ENCODE results near the gene FAAP20.

DNA sequence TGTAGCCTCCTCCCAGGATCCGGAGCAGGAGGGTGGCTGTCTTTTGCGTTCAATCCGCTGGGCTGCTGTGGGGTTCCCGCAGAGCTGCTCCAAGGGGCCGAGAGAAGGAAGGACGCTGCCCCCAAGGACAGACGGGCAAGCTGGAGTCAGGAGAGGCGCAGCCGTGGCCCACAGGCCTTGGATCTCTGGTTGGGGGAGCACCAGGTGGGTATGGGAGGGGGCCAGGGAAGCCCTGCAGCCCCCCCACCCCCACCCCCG, 17.6 kb upstream of the FAAP20 start:
- TF ChIP-seq EZH2 (IDR thresholded peaks at IDR 0.05; ENCODE audit: low read depth, unreplicated experiment) (no peak), POLR2AphosphoS5 (IDR thresholded peaks at IDR 0.05; ENCODE audit: low read depth) (no peak), STAT1 (IDR thresholded peaks at IDR 0.05; ENCODE audit: unreplicated experiment) (no peak), JUNB (IDR thresholded peaks at IDR 0.05; ENCODE audit: unreplicated experiment) (no peak), CREB1 (CRISPR knock-in tag; IDR thresholded peaks at IDR 0.05; ENCODE audit: low read depth) (no peak)
- TF ChIP-seq, protein P1, sequence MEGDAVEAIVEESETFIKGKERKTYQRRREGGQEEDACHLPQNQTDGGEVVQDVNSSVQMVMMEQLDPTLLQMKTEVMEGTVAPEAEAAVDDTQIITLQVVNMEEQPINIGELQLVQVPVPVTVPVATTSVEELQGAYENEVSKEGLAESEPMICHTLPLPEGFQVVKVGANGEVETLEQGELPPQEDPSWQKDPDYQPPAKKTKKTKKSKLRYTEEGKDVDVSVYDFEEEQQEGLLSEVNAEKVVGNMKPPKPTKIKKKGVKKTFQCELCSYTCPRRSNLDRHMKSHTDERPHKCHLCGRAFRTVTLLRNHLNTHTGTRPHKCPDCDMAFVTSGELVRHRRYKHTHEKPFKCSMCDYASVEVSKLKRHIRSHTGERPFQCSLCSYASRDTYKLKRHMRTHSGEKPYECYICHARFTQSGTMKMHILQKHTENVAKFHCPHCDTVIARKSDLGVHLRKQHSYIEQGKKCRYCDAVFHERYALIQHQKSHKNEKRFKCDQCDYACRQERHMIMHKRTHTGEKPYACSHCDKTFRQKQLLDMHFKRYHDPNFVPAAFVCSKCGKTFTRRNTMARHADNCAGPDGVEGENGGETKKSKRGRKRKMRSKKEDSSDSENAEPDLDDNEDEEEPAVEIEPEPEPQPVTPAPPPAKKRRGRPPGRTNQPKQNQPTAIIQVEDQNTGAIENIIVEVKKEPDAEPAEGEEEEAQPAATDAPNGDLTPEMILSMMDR (conservative IDR thresholded peaks at IDR 0.05; ENCODE audit: low read depth in 2 of 2), result no peak
- TF ChIP-seq, protein P2, sequence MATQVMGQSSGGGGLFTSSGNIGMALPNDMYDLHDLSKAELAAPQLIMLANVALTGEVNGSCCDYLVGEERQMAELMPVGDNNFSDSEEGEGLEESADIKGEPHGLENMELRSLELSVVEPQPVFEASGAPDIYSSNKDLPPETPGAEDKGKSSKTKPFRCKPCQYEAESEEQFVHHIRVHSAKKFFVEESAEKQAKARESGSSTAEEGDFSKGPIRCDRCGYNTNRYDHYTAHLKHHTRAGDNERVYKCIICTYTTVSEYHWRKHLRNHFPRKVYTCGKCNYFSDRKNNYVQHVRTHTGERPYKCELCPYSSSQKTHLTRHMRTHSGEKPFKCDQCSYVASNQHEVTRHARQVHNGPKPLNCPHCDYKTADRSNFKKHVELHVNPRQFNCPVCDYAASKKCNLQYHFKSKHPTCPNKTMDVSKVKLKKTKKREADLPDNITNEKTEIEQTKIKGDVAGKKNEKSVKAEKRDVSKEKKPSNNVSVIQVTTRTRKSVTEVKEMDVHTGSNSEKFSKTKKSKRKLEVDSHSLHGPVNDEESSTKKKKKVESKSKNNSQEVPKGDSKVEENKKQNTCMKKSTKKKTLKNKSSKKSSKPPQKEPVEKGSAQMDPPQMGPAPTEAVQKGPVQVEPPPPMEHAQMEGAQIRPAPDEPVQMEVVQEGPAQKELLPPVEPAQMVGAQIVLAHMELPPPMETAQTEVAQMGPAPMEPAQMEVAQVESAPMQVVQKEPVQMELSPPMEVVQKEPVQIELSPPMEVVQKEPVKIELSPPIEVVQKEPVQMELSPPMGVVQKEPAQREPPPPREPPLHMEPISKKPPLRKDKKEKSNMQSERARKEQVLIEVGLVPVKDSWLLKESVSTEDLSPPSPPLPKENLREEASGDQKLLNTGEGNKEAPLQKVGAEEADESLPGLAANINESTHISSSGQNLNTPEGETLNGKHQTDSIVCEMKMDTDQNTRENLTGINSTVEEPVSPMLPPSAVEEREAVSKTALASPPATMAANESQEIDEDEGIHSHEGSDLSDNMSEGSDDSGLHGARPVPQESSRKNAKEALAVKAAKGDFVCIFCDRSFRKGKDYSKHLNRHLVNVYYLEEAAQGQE (IDR thresholded peaks at IDR 0.05; ENCODE audit: unreplicated experiment), result no peak
- TF ChIP-seq, protein P3, sequence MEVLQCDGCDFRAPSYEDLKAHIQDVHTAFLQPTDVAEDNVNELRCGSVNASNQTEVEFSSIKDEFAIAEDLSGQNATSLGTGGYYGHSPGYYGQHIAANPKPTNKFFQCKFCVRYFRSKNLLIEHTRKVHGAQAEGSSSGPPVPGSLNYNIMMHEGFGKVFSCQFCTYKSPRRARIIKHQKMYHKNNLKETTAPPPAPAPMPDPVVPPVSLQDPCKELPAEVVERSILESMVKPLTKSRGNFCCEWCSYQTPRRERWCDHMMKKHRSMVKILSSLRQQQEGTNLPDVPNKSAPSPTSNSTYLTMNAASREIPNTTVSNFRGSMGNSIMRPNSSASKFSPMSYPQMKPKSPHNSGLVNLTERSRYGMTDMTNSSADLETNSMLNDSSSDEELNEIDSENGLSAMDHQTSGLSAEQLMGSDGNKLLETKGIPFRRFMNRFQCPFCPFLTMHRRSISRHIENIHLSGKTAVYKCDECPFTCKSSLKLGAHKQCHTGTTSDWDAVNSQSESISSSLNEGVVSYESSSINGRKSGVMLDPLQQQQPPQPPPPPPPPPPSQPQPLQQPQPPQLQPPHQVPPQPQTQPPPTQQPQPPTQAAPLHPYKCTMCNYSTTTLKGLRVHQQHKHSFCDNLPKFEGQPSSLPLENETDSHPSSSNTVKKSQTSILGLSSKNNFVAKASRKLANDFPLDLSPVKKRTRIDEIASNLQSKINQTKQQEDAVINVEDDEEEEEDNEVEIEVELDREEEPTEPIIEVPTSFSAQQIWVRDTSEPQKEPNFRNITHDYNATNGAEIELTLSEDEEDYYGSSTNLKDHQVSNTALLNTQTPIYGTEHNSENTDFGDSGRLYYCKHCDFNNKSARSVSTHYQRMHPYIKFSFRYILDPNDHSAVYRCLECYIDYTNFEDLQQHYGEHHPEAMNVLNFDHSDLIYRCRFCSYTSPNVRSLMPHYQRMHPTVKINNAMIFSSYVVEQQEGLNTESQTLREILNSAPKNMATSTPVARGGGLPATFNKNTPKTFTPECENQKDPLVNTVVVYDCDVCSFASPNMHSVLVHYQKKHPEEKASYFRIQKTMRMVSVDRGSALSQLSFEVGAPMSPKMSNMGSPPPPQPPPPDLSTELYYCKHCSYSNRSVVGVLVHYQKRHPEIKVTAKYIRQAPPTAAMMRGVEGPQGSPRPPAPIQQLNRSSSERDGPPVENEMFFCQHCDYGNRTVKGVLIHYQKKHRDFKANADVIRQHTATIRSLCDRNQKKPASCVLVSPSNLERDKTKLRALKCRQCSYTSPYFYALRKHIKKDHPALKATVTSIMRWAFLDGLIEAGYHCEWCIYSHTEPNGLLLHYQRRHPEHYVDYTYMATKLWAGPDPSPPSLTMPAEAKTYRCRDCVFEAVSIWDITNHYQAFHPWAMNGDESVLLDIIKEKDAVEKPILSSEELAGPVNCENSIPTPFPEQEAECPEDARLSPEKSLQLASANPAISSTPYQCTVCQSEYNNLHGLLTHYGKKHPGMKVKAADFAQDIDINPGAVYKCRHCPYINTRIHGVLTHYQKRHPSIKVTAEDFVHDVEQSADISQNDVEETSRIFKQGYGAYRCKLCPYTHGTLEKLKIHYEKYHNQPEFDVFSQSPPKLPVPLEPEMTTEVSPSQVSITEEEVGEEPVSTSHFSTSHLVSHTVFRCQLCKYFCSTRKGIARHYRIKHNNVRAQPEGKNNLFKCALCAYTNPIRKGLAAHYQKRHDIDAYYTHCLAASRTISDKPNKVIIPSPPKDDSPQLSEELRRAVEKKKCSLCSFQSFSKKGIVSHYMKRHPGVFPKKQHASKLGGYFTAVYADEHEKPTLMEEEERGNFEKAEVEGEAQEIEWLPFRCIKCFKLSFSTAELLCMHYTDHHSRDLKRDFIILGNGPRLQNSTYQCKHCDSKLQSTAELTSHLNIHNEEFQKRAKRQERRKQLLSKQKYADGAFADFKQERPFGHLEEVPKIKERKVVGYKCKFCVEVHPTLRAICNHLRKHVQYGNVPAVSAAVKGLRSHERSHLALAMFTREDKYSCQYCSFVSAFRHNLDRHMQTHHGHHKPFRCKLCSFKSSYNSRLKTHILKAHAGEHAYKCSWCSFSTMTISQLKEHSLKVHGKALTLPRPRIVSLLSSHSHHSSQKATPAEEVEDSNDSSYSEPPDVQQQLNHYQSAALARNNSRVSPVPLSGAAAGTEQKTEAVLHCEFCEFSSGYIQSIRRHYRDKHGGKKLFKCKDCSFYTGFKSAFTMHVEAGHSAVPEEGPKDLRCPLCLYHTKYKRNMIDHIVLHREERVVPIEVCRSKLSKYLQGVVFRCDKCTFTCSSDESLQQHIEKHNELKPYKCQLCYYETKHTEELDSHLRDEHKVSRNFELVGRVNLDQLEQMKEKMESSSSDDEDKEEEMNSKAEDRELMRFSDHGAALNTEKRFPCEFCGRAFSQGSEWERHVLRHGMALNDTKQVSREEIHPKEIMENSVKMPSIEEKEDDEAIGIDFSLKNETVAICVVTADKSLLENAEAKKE (CRISPR knock-in tag; IDR thresholded peaks at IDR 0.05), result no peak
